ENCODE results near the gene EED. TPM values are rescaled to one million over a fixed set of nuclear protein-coding genes. Genes with fewer than 3 reads are reported as not detected.

Gene EED
- total and polyA plus RNA-seq, 2 experiments from 2014 or later, result 15.0 to 19.4 TPM

- no peaks in the 10 kb centered on the region for H3K9me2 ChIP-seq (ENCODE audit: insufficient read depth)
- H3K9ac ChIP-seq, result no peak overlapping the region
- DNase-seq, result no peak
- TF ChIP-seq EZH2phosphoT487 (IDR thresholded peaks at IDR 0.05; ENCODE audit: insufficient read depth, low read depth) (no peak), EZH2 (IDR thresholded peaks at IDR 0.05; ENCODE audit: insufficient read depth, poor library complexity, severe bottlenecking) (no peak)
- no peaks in the 10 kb centered on the region for H3K9me3 ChIP-seq (ENCODE audit: low read depth)
- peaks cover 9% of the 10 kb centered on the region for H3K4me1 ChIP-seq (ENCODE audit: insufficient read depth)
- no peaks in the 10 kb centered on the region; the same call in 1 of the 2 replicates for H3F3A ChIP-seq (ENCODE audit: insufficient read depth)
- H3K27me3 ChIP-seq (replicated peaks; ENCODE audit: insufficient read depth), result no peaks in the 10 kb centered on the region
- no peaks in the 10 kb centered on the region for H4K20me1 ChIP-seq (ENCODE audit: insufficient read depth)
- H3K4me2 ChIP-seq (ENCODE audit: unreplicated experiment), result no peak overlapping the region
- H3K36me3 ChIP-seq (ENCODE audit: low read depth), result no peaks in the 10 kb centered on the region
- no peak overlapping the region for H2AFZ ChIP-seq
- 18 to 20% methylated on average over 1 of the region's 1 CpG for WGBS, 2 experiments (ENCODE audit: low coverage in 1 of 2, low lambda C conversion rate in 2 of 2, missing lambda C conversion rate in 2 of 2)
- no peak overlapping the region for H3K27ac ChIP-seq
- in situ Hi-C loops (cut with MboI), result loop anchor here (25.0 kb wide), 1 partner anchor 342 kb away; the partner anchor contains the start of gene CCDC83
- H3K4me3 ChIP-seq, result no peak overlapping the region
- no peaks in the 10 kb centered on the region for H3K79me2 ChIP-seq (ENCODE audit: insufficient read depth)
Measured at GRCh38 chr11:86204356-86204755, 40.2 kb upstream of the EED start.

GRCh38 chr11:86205421-86206336, 38.9 kb upstream of the EED start:
- H2AFZ ChIP-seq, result no peak overlapping the region
- WGBS, 2 experiments (ENCODE audit: low coverage in 1 of 2, low lambda C conversion rate in 2 of 2, missing lambda C conversion rate in 2 of 2), result 92 to 94% methylated on average over 11 of the region's 11 CpGs
- H3K4me3 ChIP-seq, result no peak overlapping the region
- DNase-seq, result no peak
- no peaks in the 10 kb centered on the region for H3K9me3 ChIP-seq (ENCODE audit: low read depth)
- H3K36me3 ChIP-seq (ENCODE audit: low read depth), result no peaks in the 10 kb centered on the region
- in situ Hi-C loops (cut with MboI), result loop anchor here (25.0 kb wide), 1 partner anchor 343 kb away; the partner anchor contains the start of gene CCDC83
- no peak overlapping the region for H3K4me2 ChIP-seq (ENCODE audit: unreplicated experiment)
- no peak overlapping the region for H3K9ac ChIP-seq
- H3K27me3 ChIP-seq (replicated peaks; ENCODE audit: insufficient read depth), result no peaks in the 10 kb centered on the region
- H3K4me1 ChIP-seq (ENCODE audit: insufficient read depth), result peaks cover 9% of the 10 kb centered on the region
- TF ChIP-seq EZH2phosphoT487 (IDR thresholded peaks at IDR 0.05; ENCODE audit: insufficient read depth, low read depth) (no peak), EZH2 (IDR thresholded peaks at IDR 0.05; ENCODE audit: insufficient read depth, poor library complexity, severe bottlenecking) (no peak)
- H3K27ac ChIP-seq, result no peak overlapping the region
- no peaks in the 10 kb centered on the region for H4K20me1 ChIP-seq (ENCODE audit: insufficient read depth)
- no peaks in the 10 kb centered on the region; the same call in 1 of the 2 replicates for H3F3A ChIP-seq (ENCODE audit: insufficient read depth)
- H3K79me2 ChIP-seq (ENCODE audit: insufficient read depth), result no peaks in the 10 kb centered on the region
- no peaks in the 10 kb centered on the region for H3K9me2 ChIP-seq (ENCODE audit: insufficient read depth)

DNA sequence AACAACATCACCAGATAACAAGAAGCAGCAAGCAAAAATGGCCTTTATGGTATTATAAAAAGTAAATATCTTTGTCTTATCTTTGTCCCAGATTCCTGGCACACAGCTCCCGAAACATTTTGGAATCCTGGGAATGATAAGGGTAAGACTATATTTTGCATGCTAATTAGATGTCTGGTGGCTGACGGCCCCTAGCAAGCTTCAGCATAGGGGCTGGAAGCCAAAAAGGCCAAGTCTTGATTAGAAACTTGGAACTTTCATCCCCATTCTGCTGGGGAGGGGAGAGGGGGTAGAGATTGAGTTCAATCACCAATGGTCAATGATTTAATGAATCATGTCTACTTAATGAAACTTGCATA, 38.2 kb upstream of the EED start:
- in situ Hi-C loops (cut with MboI), result loop anchor here (25.0 kb wide), 1 partner anchor 344 kb away; the partner anchor contains the start of gene CCDC83

DNA sequence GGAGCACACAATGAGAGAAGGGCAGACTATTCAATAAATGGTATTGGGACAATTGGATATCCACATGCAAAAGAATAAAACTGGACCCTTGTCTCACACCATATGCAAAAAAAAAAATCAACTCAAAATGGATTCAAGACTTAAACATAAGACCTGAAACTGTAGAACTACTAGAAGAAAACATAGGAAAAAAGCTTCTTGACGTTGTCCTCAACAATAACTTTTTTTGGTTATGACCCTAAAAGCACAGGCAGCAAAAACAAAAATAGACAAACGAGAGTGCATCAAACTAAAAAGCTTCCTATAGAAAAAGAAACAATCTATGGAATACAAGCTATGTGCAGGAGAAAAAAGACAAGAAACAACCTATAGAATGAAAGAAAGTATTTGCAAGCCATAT, 37.1 kb upstream of the EED start:
- H4K20me1 ChIP-seq (ENCODE audit: insufficient read depth), result no peaks in the 10 kb centered on the region
- in situ Hi-C loops (cut with MboI), result loop anchor here (25.0 kb wide), 1 partner anchor 345 kb away; the partner anchor contains the start of gene CCDC83

More for the DNA sequence above, 38.2 kb upstream of the EED start:
- TF ChIP-seq EZH2 (IDR thresholded peaks at IDR 0.05; ENCODE audit: insufficient read depth, poor library complexity, severe bottlenecking) (no peak), EZH2phosphoT487 (IDR thresholded peaks at IDR 0.05; ENCODE audit: insufficient read depth, low read depth) (no peak)
- H2AFZ ChIP-seq, result no peak overlapping the region
- 88 to 93% methylated on average over 2 of the region's 2 CpGs for WGBS, 2 experiments (ENCODE audit: low coverage in 1 of 2, low lambda C conversion rate in 2 of 2, missing lambda C conversion rate in 2 of 2)
- peaks cover 9% of the 10 kb centered on the region for H3K4me1 ChIP-seq (ENCODE audit: insufficient read depth)
- no peaks in the 10 kb centered on the region for H3K27me3 ChIP-seq (replicated peaks; ENCODE audit: insufficient read depth)
- H3K79me2 ChIP-seq (ENCODE audit: insufficient read depth), result no peaks in the 10 kb centered on the region
- no peaks in the 10 kb centered on the region for H3K9me3 ChIP-seq (ENCODE audit: low read depth)
- H4K20me1 ChIP-seq (ENCODE audit: insufficient read depth), result no peaks in the 10 kb centered on the region
- no peak overlapping the region for H3K9ac ChIP-seq
- no peak overlapping the region for H3K27ac ChIP-seq
- no peaks in the 10 kb centered on the region for H3K9me2 ChIP-seq (ENCODE audit: insufficient read depth)
- no peak for DNase-seq
- H3F3A ChIP-seq (ENCODE audit: insufficient read depth), result no peaks in the 10 kb centered on the region; the same call in 1 of the 2 replicates
- H3K36me3 ChIP-seq (ENCODE audit: low read depth), result no peaks in the 10 kb centered on the region
- no peak overlapping the region for H3K4me2 ChIP-seq (ENCODE audit: unreplicated experiment)
- no peak overlapping the region for H3K4me3 ChIP-seq

More for the DNA sequence above, 37.1 kb upstream of the EED start:
- Histone ChIP-seq H3K9me3 (ENCODE audit: low read depth) (no peaks in the 10 kb centered on the region), H3K4me3 (no peak overlapping the region), H3K79me2 (ENCODE audit: insufficient read depth) (no peaks in the 10 kb centered on the region), H2AFZ (no peak overlapping the region), H3K27ac (no peak overlapping the region), H3K4me2 (ENCODE audit: unreplicated experiment) (no peak overlapping the region), H3K4me1 (ENCODE audit: insufficient read depth) (no peaks in the 10 kb centered on the region), H3K36me3 (ENCODE audit: low read depth) (no peaks in the 10 kb centered on the region), H3K27me3 (replicated peaks; ENCODE audit: insufficient read depth) (no peaks in the 10 kb centered on the region), H3K9ac (no peak overlapping the region), H3K9me2 (ENCODE audit: insufficient read depth) (no peaks in the 10 kb centered on the region), H3F3A (ENCODE audit: insufficient read depth) (no peaks in the 10 kb centered on the region; the same call in 1 of the 2 replicates)
- WGBS, 2 experiments (ENCODE audit: low coverage in 1 of 2, low lambda C conversion rate in 2 of 2, missing lambda C conversion rate in 2 of 2), result 58 to 59% methylated on average over 2 of the region's 2 CpGs
- TF ChIP-seq EZH2 (IDR thresholded peaks at IDR 0.05; ENCODE audit: insufficient read depth, poor library complexity, severe bottlenecking), result no peak
- TF ChIP-seq EZH2phosphoT487 (IDR thresholded peaks at IDR 0.05; ENCODE audit: insufficient read depth, low read depth), result no peak
- DNase-seq, result no peak

Measured in GM23248 (cell line).